ENCODE results near the gene CTSA.

The CTSA gene

DNA sequence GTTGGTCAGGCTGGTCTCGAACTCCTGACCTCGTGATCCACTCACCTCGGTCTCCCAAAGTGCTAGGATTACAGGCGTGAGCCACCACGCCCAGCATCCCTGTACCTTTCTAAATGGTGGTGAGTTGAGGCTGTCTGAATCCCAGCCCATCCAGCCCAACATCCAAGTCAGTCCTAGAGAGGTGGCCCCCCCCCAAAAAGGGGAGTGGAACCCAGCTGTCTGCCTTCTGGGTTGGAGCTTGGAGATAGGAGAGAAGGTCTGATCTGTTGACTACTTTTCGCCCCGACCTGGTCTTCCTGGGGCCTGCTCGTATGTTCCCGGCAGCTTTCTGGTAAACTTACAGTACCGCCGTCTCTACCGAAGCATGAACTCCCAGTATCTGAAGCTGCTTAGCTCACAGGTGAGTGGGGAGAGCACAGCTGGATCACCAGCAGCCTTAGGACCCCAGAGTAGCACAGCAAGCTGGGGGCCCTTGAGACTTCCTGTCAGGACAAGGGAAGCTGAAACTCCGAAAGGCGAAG, 5.6 kb downstream of the CTSA start:
- H3K4me3 ChIP-seq (ENCODE audit: low read length), result no peak overlapping the region
- no peak overlapping the region for H3K9ac ChIP-seq (ENCODE audit: low read length)
- no peak overlapping the region for H2AFZ ChIP-seq (ENCODE audit: low read depth, low read length)
- H4K20me1 ChIP-seq (ENCODE audit: insufficient read depth, low read length), result no peaks in the 10 kb centered on the region
- no peaks in the 10 kb centered on the region for H3K79me2 ChIP-seq (ENCODE audit: low read length)
- peaks cover 6% of the 10 kb centered on the region for H3K4me1 ChIP-seq (ENCODE audit: low read length)
- no peaks in the 10 kb centered on the region for H3K27me3 ChIP-seq (ENCODE audit: low read depth, low read length)
- no peak overlapping the region for H3K27ac ChIP-seq (ENCODE audit: low read length)
- no peaks in the 10 kb centered on the region for H3K9me3 ChIP-seq (ENCODE audit: insufficient read depth, low read length)
- no peak overlapping the region for H3K4me2 ChIP-seq (ENCODE audit: low read length)
- peaks cover 18% of the 10 kb centered on the region for H3K36me3 ChIP-seq (replicated peaks; ENCODE audit: low read depth, low read length)
- no peak for TF ChIP-seq EZH2phosphoT487 (IDR thresholded peaks at IDR 0.05; ENCODE audit: low read depth)
- TF ChIP-seq, protein P1, sequence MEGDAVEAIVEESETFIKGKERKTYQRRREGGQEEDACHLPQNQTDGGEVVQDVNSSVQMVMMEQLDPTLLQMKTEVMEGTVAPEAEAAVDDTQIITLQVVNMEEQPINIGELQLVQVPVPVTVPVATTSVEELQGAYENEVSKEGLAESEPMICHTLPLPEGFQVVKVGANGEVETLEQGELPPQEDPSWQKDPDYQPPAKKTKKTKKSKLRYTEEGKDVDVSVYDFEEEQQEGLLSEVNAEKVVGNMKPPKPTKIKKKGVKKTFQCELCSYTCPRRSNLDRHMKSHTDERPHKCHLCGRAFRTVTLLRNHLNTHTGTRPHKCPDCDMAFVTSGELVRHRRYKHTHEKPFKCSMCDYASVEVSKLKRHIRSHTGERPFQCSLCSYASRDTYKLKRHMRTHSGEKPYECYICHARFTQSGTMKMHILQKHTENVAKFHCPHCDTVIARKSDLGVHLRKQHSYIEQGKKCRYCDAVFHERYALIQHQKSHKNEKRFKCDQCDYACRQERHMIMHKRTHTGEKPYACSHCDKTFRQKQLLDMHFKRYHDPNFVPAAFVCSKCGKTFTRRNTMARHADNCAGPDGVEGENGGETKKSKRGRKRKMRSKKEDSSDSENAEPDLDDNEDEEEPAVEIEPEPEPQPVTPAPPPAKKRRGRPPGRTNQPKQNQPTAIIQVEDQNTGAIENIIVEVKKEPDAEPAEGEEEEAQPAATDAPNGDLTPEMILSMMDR (IDR thresholded peaks at IDR 0.05; ENCODE audit: low read depth, low read length), result no peak

DNA sequence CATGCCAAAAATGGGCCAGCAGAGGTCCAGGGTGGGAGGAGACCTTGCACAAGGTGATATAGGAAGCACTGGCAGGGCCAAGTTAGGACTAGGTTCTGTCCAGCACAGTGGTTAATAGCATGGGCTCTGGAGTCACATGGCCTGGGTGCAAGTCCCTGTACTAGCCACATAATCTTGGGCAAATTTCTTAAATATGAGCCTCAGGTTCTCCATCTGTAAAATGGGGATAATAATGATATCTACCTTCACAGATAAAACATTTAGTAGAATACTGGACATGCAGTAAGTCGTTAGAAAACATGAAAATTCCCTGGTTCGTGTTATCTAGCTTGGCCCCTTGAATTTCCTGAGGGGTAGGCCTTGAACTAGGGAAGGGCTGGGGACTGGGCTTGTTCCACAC, 6.2 kb downstream of the CTSA start:
- Histone ChIP-seq H3K9me3 (ENCODE audit: insufficient read depth, low read length) (no peaks in the 10 kb centered on the region), H3K4me1 (ENCODE audit: low read length) (no peaks in the 10 kb centered on the region; the same call in 1 of the 2 replicates), H3K4me3 (ENCODE audit: low read length) (no peak overlapping the region), H3K27me3 (ENCODE audit: low read depth, low read length) (no peaks in the 10 kb centered on the region), H3K36me3 (replicated peaks; ENCODE audit: low read depth, low read length) (peaks cover 18% of the 10 kb centered on the region), H2AFZ (ENCODE audit: low read depth, low read length) (no peak overlapping the region), H4K20me1 (ENCODE audit: insufficient read depth, low read length) (no peaks in the 10 kb centered on the region), H3K4me2 (ENCODE audit: low read length) (no peak overlapping the region), H3K9ac (ENCODE audit: low read length) (no peak overlapping the region), H3K27ac (ENCODE audit: low read length) (no peak overlapping the region), H3K79me2 (ENCODE audit: low read length) (no peaks in the 10 kb centered on the region)
- TF ChIP-seq EZH2phosphoT487 (IDR thresholded peaks at IDR 0.05; ENCODE audit: low read depth), result no peak
- TF ChIP-seq, protein P1 (IDR thresholded peaks at IDR 0.05; ENCODE audit: low read depth, low read length), result no peak

DNA sequence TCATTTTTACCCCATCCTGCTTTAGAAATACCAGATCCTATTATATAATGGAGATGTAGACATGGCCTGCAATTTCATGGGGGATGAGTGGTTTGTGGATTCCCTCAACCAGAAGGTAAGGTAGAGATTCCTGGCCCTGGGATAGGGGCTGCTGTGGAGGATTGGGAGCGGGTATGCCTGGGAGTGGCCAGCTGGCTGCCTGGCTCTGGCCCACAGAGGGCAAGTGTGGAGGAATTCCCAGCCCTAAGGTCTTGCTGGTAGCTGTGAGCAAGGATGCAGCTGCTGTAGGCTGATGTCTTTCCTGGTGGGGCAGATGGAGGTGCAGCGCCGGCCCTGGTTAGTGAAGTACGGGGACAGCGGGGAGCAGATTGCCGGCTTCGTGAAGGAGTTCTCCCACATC, 6.6 kb downstream of the CTSA start:
- peaks cover 18% of the 10 kb centered on the region for H3K36me3 ChIP-seq (replicated peaks; ENCODE audit: low read depth, low read length)

DNA sequence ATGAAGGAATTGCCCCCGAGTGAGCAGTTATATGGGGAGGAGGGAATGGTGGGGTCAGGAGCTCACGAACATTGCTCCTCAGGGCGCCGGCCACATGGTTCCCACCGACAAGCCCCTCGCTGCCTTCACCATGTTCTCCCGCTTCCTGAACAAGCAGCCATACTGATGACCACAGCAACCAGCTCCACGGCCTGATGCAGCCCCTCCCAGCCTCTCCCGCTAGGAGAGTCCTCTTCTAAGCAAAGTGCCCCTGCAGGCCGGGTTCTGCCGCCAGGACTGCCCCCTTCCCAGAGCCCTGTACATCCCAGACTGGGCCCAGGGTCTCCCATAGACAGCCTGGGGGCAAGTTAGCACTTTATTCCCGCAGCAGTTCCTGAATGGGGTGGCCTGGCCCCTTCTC, 7.2 kb downstream of the CTSA start:
- no peak for TF ChIP-seq EZH2phosphoT487 (IDR thresholded peaks at IDR 0.05; ENCODE audit: low read depth)
- TF ChIP-seq, protein P1 (IDR thresholded peaks at IDR 0.05; ENCODE audit: low read depth, low read length), result no peak
- no peak overlapping the region for H3K27ac ChIP-seq (ENCODE audit: low read length)
- no peak overlapping the region for H3K4me3 ChIP-seq (ENCODE audit: low read length)
- no peaks in the 10 kb centered on the region for H3K79me2 ChIP-seq (ENCODE audit: low read length)
- H3K9ac ChIP-seq (ENCODE audit: low read length), result no peak overlapping the region
- H3K4me1 ChIP-seq (ENCODE audit: low read length), result no peaks in the 10 kb centered on the region
- no peak overlapping the region for H3K4me2 ChIP-seq (ENCODE audit: low read length)
- no peaks in the 10 kb centered on the region for H3K9me3 ChIP-seq (ENCODE audit: insufficient read depth, low read length)
- no peak overlapping the region for H2AFZ ChIP-seq (ENCODE audit: low read depth, low read length)
- H3K27me3 ChIP-seq (ENCODE audit: low read depth, low read length), result no peaks in the 10 kb centered on the region
- peaks cover 18% of the 10 kb centered on the region for H3K36me3 ChIP-seq (replicated peaks; ENCODE audit: low read depth, low read length)
- no peaks in the 10 kb centered on the region for H4K20me1 ChIP-seq (ENCODE audit: insufficient read depth, low read length)

More for the DNA sequence above, 6.6 kb downstream of the CTSA start:
- Histone ChIP-seq H3K79me2 (ENCODE audit: low read length) (no peaks in the 10 kb centered on the region), H3K4me3 (ENCODE audit: low read length) (no peak overlapping the region), H3K9me3 (ENCODE audit: insufficient read depth, low read length) (no peaks in the 10 kb centered on the region), H3K4me2 (ENCODE audit: low read length) (no peak overlapping the region), H3K4me1 (ENCODE audit: low read length) (no peaks in the 10 kb centered on the region), H3K9ac (ENCODE audit: low read length) (no peak overlapping the region), H2AFZ (ENCODE audit: low read depth, low read length) (no peak overlapping the region), H4K20me1 (ENCODE audit: insufficient read depth, low read length) (no peaks in the 10 kb centered on the region), H3K27ac (ENCODE audit: low read length) (no peak overlapping the region), H3K27me3 (ENCODE audit: low read depth, low read length) (no peaks in the 10 kb centered on the region)
- TF ChIP-seq EZH2phosphoT487 (IDR thresholded peaks at IDR 0.05; ENCODE audit: low read depth), result no peak
- TF ChIP-seq, protein P1 (IDR thresholded peaks at IDR 0.05; ENCODE audit: low read depth, low read length), result no peak

Data from OCI-LY3 (cell line).